GM12865 (cell line): ENCODE measurements around the gene LMF1.

Source experiments
- DNase-seq: peaks from one replicate; pipeline ENCODE4 v3.0.0; 2010; ENCODE audit warnings: low read depth
- H3K4me3 ChIP-seq: 2 replicates; pipeline ENCODE4 v1.5.1; 2011; ENCODE audit warnings: mild to moderate bottlenecking, low read depth, low read length, control low read depth
- CTCF ChIP-seq: IDR thresholded peaks from 2 replicates; pipeline ENCODE4 v1.5.1; 2011; ENCODE audit warnings: low read length, control low read depth, low read depth, inconsistent platforms; ENCODE audit not compliant: insufficient read depth; ENCODE audit errors: missing control alignments

Gene LMF1

DNA sequence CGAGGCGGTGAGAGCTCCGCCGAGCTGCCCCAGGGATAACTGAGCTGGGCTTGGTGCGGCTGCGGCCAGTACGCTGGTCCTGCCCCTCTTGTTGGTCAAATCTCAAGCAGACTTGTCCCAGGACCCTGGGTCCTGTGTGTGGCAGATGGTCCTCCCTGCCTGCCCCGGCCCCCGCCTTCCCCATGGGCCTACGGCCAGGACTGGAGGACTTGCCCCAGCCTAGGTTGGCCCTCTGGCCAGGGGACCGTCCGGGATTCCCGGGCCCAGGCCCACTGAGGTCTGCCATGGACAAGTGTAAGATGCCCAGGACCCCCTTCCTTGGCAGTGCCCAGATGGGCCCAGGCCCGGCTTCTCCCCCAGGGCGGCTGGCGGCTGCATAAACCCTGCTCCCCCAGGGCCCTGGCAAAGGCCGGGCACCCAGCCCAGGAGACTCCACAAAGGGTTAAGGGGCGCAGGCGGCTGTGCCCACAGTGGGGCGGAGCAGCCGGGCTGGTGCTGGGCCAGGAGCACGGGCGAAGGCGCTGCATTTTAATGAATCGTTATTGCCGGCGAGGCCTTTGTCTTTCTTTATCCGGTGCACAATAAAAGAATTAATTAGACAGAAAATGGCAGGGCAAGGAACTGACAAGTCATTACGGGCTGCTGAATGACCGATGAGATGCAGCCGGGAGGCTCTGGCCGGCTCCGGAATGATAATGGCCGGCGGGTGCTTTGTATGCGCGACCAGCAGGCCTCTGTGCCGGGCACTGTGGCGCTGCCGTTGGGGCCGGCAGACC is 19.9 kb upstream of the LMF1 start:
- TF ChIP-seq CTCF: no peak
- no peak for DNase-seq
- H3K4me3 ChIP-seq: no peak overlapping the region

DNA sequence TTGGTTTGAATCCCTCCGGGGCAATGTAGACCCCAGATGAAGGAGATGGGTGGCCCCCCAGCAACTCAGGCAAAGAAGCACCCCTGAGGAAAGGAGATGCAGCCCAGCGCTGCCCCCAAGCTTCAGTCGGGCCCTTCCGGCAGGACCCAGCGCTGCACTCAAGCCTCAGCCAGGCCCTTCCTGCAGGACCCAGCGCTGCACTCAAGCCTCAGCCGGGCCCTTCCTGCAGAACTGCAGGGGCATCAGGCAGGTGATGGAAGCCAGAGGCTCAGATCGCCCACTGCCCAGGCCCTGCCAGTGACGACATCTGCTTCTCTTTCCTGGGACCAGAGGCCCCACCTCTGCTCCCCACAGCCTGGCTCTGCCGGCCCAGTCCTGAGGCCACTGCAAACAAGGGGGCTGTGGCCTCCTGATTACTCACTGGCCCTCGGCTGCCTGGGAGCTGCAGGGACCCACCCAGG is 18.6 kb upstream of the LMF1 start:
- no peak overlapping the region for H3K4me3 ChIP-seq
- TF ChIP-seq CTCF: no peak
- DNase-seq: no peak

GRCh38 chr16:988471-989353 is 17.9 kb upstream of the LMF1 start:
- no peak overlapping the region for H3K4me3 ChIP-seq
- no peak for DNase-seq
- no peak for TF ChIP-seq CTCF

- TF ChIP-seq CTCF: no peak
- DNase-seq: no peak
- H3K4me3 ChIP-seq: no peak overlapping the region
These were observed 17.1 kb upstream of the LMF1 start for GRCh38 chr16:987906-988305.

DNA sequence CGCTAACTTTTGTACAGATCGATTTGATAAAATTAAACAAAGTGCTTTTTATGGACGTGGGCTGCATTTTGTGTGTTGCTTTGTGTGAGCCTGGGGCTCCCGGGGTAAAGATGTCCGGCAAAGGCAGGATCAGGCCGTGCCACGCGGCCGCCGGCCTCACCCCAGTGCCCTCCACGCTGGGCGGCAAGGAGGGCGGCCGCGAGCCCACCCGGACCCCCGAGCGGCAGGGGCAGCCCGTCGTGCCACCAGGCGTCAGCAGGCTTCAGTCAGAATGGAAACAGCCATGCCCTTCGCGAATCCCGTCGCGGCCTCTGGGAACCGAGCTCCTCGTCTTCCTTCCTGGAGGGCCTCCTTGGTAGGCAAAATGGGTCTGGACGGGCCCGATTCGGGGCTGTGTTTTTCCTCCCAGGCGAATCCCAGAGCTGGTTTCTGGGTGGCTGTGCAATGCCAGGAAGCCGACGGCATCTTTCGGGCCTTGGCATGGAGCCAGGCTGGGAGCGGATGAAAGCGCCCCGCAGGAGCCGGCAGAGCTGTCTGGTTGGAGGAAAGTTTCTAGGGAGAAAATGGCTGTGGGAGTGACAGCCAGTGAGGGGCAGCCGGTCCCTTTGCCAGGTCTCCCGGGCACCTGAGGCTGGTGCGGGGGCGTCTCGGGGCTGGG is 16.3 kb upstream of the LMF1 start:
- TF ChIP-seq CTCF: no peak
- no peak overlapping the region for H3K4me3 ChIP-seq
- DNase-seq: no peak

DNA sequence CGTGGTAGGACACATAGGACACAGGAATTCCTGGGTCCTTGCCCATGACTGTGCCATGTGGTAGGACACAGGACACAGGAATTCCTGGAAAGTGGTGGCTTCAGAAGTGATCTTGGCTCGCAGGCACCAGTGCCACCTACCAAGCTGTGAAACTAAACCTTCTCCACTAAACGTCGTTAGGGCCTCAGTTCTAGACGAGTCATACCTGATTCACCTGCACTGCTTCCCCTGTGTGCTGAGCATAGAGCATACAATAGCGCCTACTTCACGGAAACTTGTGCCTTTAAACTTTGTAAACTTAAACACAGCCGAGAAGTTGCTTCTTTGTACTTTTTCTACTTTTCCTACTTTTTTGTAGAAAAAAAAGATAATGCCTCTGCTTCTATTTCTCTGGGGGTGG is 15.6 kb upstream of the LMF1 start:
- TF ChIP-seq CTCF: no peak
- DNase-seq: no peak
- no peak overlapping the region for H3K4me3 ChIP-seq
